Fibroblast of upper back skin (primary cell): ENCODE data around the gene USP40.

ENCODE experiments used
- DNase-seq: peaks from one replicate; pipeline ENCODE4 v3.0.0-alpha.2; 2013

USP40 gene

DNA sequence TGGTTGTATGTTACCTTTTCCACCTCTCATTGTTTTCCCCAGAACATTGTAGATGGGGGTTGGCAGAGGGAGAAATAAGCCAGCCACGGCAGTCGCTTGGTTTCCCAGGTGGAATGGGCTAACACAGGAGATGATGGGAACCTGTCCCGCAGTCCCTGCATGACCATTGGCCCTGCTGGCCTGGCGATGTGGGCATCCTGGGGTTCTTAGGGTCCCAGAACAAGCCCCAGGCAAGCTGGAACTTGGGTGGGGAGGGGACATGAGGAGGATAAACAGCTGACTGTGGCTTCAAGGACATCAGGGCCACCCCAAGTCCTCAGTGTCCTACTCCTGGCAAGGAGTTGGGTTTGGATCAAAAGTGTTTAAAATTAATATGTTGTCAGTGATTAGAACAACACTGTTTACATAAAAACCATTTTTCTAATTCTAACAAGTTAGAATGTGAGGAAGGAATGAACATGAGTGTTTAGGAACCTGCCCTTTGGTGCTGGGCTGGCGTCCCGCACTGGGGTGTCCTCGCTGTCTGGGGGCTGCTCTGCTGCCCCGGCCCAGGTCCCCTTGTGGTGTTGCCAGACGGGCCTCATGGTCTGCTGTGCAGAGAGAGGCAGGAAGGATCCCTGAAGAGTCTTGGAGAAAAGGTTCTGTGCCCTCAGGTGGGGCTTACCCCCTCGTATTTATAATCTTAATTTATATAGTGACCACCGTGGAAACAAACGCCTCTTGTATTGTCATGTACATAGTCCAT lies 95.1 kb downstream of the USP40 start:
- DNase-seq = no peak

DNA sequence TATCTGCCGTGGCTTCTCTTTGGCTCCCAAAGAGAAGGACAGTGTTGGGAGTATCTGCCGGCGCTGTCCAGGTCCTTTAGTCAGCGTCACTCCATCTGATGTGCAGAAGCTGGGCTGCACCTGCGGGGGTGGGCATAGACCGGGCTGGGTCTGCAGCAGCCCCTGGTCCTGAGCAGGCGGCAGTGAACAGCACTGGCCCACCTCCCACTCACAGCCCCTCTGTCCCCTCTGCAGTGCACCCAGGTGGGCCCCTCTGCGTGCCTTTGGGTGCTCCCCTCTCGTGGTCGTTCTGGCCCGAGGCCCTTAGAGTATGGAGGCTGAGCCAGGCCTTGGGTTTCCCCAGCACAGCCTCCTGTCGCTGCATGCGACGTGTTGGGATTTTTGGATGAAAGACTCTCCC lies 95.7 kb downstream of the USP40 start:
- DNase-seq = no peak

DNA sequence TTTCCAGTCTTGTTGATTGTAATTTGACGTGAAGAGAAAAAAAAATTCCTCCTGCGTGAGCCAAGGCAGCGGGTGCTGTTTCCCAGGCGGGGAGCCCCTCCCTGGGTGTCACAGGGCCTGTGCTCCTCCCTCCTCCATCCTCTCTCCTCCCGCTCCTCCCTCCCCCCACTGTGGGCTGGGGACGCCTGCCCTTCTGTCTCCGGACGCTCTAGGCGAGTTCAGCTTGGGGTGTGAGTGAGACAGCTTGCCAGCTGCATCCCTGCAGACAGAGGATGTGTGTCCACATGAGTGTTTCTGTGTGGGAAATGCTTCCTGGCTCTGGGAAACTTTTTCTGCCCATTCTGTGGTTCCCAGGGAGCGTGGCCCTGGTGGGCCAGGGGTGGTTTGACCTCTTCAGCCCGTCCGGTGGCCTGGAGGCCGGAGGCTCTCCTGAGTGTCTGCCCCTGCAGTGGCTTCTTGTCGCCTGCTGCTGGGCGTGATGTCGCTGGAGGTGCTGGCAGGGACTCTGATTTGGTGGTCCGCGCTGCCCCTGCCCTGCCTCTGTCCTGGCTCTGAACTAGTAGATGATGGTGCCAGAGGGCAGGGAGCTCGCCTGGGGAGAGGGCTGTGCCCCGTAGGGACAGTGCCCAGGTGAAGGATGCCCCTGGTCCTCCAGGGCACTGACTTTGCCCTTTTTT lies 96.4 kb downstream of the USP40 start:
- no peak for DNase-seq

DNA sequence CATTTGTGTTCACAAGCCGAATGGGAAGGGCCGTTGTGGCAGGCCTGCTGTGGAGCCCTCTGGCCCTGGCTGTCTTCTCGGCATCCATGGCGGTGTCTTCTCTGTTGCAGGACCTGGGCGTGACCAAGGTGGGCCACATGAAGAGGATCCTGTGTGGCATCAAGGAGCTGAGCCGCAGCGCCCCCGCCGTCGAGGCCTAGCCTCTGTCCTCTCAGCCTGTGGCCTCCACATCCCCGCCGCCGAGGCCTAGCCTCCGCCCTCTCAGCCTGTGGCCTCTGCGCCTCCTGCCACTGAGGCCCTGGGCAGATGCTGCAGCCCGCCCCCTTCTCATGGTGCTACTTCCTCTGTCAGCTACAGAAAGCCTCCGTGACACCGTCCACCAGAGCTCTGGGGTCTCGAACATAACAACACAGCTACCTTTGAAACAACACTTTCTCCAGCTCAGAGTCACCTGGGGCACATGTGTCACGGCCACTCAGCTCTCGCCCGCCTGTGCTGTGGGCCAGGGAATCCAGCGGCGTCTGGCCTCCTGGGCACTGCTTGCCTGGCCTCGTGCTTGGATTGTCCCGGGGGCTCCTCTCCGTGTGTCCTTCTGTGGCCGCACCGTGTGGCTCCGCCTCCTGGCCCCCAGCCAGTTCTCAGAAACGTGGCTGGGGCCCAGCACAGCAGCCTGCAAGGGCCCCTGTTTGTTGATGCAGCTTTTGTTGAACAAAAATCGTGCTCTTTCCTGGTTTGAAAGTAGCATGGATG lies 97.1 kb downstream of the USP40 start:
- no peak for DNase-seq

DNA sequence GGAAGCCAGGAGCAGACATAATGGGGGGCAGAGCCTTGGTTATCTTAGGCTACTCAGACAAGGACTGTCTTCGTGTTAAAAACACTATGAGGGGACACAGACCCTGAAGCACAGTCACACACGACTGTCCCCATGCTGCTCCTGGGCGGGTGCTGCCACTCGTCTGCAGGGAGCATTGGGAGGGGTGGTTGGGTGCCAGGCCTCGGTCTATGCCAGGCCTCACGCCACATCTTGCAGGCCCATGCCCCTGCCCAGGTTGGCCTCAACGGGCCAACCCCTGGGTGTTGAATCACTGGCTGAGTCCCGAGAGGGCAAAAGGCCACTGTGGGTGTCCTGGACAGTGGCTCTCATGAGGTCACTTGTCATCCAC lies 97.9 kb downstream of the USP40 start:
- DNase-seq = no peak

DNA sequence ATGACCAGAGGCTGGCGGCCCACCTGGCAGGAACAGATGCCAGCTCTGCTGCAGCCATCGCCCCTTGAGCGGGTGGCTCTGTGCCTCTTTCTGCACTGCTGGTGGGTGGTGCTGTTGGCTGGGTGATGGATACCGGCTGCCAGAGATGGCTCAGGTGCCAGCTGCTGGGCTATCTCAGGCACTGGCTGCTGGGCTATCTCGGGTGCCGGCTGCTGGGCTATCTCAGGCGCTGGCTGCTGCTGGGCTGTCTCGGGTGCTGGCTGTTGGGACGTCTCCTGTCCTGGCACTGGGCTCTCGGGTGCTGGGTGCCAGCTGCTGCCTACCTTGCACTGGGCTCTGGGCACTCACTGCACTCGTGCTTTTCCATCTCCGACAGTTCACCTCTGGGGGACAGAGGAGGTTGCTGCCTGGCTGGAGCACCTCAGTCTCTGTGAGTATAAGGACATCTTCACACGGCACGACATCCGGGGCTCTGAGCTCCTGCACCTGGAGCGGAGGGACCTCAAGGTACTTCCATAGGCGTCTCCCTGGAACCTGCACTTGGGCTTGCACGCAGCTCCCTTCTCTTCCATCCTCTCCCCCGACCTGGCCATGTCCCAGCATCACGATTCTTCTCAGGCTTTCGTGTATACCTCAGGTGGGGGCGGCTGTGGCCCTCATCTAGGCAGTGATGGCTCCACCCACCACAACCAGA lies 98.4 kb downstream of the USP40 start:
- DNase-seq = no peak

DNA sequence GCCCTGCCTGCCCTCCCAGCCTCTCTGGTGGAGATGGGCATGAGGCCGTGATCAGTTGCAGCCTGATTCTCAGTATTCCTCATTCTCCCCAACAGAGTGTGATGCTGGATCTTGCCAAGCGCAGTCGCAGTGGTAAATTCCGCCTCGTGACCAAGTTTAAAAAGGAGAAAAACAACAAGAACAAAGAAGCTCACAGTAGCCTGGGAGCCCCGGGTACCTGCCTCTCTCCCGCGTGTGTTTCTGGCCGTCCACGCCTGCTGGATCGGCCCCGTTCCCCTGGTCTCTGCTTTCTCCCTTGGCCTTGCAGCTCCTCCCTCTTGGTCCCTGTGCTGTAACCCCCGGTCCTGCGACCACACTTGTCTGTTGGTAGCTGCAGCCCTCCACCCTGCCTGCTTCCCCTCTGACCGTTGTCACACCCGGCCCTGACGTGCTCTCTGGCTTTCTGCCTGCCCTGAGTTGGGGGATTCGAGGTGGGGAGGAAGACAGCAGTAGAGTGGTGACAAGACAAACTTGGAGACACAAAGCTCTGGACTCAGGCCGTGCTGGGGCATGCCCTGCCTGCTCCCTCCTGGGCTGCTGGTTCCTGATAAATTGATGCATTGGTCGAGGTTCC lies 99.5 kb downstream of the USP40 start:
- DNase-seq = no peak

DNA sequence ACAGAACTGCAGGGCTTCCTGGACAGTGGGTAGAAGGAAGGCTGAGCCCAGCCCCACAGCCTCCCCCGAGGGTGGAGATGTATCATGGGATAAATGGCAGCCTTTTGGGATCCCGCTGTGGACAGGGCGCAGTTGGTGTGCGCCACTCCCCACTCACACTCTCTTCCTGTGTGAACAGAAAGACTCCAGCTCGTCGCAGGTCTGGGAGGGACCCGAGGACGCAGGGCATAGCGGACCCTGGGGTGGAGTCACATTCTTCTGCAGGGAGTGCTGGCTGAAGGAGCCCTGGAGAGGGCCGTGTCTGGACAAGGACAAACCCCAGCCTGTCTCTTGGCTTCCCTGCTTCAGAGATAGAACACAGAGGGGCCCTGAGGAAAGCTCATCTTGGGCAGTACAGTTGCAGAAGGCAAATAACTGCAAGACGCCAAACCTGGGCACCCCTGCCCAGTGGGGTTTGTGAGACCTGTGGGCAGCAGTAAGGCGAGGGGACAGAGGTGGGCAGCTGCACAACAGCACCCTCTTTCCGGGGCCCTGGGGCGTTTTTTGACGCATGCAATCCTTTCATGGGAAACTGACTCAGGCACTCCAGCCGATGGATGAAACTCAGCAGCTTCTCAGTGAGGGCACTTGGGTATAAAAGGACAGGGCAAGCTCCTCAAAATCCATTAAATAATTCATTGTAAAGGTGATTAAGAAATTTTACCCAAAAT lies 101.9 kb downstream of the USP40 start:
- DNase-seq = no peak

DNA sequence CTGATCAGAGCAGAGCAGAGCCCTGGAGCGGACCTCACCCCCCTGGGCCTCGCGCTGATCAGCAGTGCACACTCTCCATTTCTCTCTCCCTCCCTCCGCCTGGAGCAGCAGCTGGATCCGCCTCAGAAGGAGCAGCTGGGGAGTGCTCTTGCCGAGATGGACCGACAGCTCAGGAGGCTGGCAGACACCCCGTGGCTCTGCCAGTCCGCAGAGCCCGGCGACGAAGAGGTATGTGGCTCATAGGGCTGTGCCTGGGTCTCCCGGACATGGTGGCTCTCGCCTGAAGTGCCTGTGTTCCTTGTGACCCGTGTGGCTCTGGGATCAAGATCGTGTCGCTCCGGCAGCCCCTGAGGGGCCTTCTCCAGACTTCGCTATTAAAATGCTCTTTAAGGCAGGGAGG lies 102.5 kb downstream of the USP40 start:
- DNase-seq = no peak

DNA sequence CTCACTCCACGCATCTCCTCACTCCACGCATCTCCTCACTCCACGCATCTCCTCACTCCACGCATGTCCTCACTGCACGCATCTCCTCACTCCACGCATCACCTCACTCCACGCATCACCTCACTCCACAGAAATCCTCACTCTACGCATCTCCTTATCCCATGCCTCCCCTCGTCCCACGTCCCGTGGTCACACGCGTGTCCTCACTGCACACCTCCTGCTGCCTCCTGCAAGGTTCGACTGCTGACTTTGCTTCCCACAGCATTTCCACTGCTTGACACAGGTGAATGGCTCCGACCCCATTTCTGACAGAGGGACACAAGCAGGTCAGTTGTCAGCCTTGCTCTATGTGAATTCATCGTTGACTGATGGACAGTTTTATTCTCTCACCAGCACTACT lies 103.0 kb downstream of the USP40 start:
- no peak for DNase-seq

DNA sequence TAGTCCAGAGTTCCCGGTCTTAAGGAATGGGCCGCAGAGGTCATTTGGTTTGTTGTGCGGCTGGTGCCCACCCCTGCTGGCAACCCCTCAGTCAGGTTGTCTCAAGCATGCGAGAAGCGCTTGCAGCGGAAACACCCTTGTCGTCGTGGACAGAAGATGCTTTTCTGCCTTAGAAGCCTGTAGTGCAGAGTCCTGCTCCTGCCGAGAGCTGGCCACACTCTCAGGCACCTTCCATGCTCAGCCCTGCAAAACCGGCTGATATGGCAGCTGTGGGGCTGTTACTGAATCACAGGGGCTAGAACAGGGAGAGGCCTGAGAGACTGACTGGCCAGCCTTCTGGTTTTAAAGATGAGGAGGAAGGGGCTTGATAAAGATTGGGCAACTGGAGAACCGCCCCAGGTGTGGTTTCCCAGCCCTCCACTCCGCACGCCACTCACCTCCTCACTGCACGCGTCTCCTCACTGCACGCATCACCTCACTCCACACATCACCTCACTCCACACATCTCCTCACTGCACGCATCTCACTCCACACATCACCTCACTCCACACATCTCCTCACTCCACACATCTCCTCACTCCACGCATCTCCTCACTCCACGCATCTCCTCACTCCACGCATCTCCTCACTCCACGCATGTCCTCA lies 103.6 kb downstream of the USP40 start:
- DNase-seq = no peak

DNA sequence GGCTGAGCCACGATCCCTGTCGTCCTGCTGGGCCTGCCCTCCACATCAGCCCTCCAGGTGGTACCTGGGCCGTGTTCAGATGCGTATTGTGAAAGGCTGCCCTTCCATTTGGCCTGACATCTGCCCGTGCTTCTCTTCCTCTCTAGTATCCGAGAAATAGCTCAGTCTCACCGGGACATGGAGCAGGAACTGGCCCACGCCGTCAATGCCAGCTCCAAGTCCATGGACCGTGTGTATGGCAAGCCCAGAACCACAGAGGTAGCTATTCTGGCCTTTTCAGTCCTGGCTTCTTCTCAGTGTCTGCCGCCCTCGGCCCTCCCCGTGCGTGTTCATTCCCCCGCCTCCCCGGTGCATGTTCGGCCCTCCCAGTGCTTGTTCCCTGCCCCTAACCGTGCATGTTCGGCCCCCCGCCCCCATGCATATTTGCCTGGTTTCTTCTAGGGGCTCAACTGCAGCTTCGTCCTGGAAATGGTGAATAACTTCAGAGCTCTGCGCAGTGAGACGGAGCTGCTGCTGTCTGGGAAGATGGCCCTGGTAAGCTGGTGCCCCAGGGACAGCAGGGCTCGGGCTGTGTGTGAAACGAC lies 104.3 kb downstream of the USP40 start:
- DNase-seq = no peak

DNA sequence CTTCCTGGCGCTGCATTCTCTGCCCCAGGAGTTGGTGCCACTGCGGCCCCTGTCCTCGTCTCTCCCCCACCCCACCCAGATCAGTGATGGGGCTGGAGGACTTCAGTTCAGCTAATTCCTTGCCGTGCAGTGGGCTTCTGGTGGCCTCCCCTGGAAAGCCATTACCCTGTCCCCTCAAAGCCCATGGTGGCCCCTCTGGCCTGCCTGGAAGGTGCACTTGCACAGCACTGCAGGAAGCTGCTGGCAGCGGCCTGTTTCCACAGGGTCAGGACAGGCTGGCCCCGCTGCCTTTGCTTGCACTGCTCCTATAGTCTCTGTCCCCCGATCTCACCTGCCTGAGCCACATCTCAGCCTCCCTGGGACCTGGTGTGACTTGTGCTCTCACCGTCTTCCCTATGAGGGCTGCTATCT lies 105.1 kb downstream of the USP40 start:
- no peak for DNase-seq

DNA sequence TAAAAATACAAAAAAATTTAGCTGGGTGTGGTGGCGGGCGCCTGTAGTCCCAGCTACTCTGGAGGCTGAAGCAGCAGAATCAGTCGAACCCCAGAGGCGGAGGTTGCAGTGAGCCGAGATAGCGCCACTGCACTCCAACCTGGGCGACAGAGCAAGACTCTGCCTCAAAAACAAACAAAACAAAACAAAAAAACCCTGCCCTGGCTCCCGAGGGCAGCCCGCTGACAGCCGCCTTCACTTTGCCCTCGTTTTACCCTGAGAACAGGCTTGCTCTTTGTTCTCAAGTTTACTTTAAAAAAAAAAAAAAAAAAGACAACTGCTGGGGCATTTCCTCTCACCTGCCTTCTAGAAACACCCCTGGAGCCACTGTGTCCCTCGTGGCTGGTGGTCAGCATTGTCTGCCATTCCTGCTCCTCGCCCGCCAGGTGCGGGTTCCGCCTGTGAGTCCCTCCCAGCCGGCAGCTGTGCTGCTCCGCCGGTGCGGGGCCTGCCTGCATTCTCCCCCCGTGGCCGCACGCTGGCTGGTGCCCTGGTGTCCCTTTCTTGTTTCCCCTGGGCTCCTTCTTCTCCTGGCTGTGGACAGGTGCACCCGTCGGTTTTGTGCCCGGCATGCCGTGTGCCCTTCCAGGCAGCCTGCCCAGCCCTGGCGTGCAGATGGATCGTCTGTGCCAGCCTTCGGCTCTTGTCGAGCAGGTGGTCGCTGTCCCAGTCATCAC lies 105.7 kb downstream of the USP40 start:
- no peak for DNase-seq

DNA sequence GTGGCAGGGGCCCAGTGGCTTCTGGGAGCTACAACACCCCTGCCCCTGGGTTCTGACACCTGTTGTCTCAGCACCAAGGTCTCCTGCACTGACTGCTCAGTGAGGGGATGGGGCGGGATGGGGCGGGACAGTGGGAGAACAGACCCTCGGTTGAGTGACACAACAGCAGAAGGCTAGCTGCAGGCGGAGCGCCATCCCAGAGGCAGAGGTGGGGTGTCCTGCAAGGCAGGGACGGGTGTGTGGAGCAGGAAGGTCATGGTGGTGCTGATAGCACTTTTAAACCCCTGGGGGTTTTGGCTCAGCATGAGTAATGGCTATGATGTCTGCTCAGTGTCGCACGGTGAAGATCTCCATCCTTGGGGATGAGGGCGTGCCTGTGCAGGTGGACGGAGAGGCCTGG lies 107.2 kb downstream of the USP40 start:
- no peak for DNase-seq

DNA sequence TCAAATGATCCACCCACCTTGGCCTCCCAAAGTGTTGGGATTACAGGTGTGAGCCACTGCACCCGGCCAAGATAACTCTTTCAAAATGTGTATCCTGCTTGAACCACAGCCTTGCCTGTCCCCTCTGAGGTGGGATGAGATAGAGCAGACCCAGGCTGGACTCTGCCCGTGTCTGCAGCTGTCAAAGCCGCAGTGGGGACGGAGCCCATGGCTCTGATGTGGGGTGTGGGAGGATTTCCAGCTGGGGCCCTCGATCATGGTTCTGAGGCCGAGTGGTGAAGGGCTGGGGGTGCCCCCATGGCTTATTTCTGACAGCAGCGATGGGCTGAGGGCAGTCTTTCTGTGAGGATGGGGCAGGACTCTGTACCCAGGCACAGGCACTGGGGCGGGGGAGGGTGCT lies 107.8 kb downstream of the USP40 start:
- no peak for DNase-seq

DNA sequence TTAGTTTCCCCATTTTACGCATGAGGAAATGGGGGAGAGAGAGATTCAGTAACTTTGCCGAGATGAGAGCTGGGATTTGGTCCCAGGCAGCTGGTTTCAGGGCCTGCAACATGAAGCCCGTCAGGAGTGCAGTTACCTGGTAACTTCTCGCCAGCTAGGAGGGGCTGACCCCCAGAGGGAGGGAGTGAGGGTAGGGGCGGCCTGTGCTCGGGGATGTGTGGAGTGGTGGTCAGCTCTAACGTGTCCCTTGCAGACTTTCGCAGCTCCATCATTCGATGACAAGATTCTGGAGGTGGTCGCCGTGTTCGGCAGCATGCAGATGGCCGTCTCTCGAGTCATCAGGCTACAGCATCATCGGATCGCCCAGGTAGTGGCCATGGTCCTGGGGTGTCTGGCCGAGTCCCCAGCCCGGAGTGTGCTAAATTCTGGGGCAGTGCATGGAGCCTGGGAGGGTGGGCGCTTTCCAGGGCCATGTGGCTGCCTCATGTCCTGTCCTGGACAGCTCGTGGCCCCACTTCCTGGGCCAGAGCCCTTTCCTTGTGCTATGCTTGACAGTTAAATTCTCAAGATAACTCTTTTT lies 108.5 kb downstream of the USP40 start:
- no peak for DNase-seq

DNA sequence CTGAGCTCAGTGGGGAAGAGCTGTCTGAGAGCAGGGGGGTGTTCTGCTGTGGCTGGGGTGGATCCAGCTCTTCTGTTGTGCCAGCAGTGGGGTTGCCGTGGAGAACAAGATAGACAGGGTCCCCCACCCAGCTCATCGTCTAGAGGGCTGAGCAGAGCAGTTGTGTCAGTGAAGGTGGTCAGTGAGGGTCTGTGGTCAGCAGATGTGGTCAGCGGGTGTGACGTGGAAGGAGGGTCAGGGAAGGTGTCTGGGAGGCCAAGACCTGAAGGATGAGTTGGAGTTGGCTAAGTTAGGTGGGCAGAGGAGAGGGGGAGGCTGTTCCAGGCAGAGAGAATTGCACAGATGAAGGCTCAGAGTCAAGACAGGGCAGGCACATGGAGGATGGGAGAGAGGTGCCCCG lies 109.2 kb downstream of the USP40 start:
- no peak for DNase-seq

DNA sequence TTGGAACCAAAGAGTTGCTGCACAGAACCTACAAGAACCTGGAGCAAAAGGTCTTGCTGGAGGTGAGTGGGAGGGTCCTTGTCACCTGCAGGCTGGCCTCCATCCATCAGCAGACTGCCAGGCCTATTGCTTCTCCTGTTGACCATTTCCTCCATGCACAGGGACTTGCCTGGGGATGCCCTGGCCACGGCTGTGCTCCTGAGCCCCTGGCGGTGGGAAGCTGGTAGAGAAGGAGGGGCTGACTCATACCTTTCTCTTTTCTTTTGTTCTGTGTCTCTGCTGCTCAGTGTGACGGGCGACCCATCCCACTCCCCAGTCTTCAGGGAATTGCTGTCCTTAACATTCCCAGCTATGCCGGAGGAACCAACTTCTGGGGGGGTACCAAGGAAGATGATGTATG lies 109.6 kb downstream of the USP40 start:
- DNase-seq = no peak

DNA sequence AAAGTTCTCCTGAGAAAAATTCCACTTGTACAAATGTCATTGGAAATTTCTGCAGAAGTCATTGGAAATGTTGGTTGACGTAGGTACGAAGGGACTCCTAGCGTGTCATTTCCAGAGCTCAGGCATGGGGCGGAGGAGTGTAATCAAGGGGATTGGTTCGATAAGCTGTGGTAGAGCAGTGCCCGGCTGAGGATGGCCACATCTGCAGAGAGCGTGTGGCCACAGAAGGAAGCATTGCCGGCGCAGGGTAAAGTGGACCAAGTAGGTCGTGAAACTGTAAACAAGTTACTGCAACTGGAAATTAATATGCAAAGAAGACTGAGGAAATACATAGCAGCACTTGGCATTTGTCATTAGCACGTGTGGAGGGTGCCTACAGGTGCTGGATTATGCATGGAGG lies 110.5 kb downstream of the USP40 start:
- no peak for DNase-seq
